ENCODE measurements around the gene SMIM10.
"Not testable (repeated sequence)": the region's sequence is repeated elsewhere in the genome, so short reads cannot be mapped to it uniquely, and the experiment has no call there.

Gene SMIM10

GRCh38 chrX:134990801-134991481, at the start of gene SMIM10:
Gene SMIM10 (plus strand): TSS chrX:134990991. CDS start chrX:134991096, 105 bp downstream.
- H3K4me1 Mint-ChIP-seq (ENCODE audit: low read depth), result peaks cover 12% of the 10 kb centered on the region
- H3K27me3 Mint-ChIP-seq, result peaks cover 9% of the 10 kb centered on the region
- H3K9me3 Mint-ChIP-seq (ENCODE audit: low read depth), result no peaks in the 10 kb centered on the region
- H3K27ac Mint-ChIP-seq, result peak within 1 kb of the TSS; percentile 78
- peak within 1 kb of the TSS; percentile 88 for H3K4me3 Mint-ChIP-seq
- H3K36me3 Mint-ChIP-seq, result no peaks in the 10 kb centered on the region

- H3K4me1 Mint-ChIP-seq (ENCODE audit: low read depth); H3K27ac Mint-ChIP-seq; H3K27me3 Mint-ChIP-seq; H3K9me3 Mint-ChIP-seq (ENCODE audit: low read depth); H3K36me3 Mint-ChIP-seq; H3K4me3 Mint-ChIP-seq: not testable (repeated sequence)
Observed at GRCh38 chrX:134946364-134946763, 44.4 kb upstream of the SMIM10 start.

GRCh38 chrX:134948333-134949241, 42.2 kb upstream of the SMIM10 start:
- H3K4me3 Mint-ChIP-seq, result no peak overlapping the region
- H3K4me1 Mint-ChIP-seq (ENCODE audit: low read depth), result no peaks in the 10 kb centered on the region
- H3K27ac Mint-ChIP-seq, result no peak overlapping the region
- no peaks in the 10 kb centered on the region for H3K9me3 Mint-ChIP-seq (ENCODE audit: low read depth)
- H3K36me3 Mint-ChIP-seq, result no peaks in the 10 kb centered on the region
- no peaks in the 10 kb centered on the region for H3K27me3 Mint-ChIP-seq

- Mint-ChIP-seq H3K27ac (no peak overlapping the region), H3K9me3 (ENCODE audit: low read depth) (no peaks in the 10 kb centered on the region), H3K4me1 (ENCODE audit: low read depth) (no peaks in the 10 kb centered on the region), H3K36me3 (no peaks in the 10 kb centered on the region), H3K27me3 (no peaks in the 10 kb centered on the region), H3K4me3 (no peak overlapping the region)
Observed at GRCh38 chrX:134949271-134949670, 41.5 kb upstream of the SMIM10 start.

GRCh38 chrX:134957836-134958235, 33.0 kb upstream of the SMIM10 start:
- no peak overlapping the region for H3K4me3 Mint-ChIP-seq
- no peaks in the 10 kb centered on the region for H3K9me3 Mint-ChIP-seq (ENCODE audit: low read depth)
- H3K27ac Mint-ChIP-seq, result no peak overlapping the region
- peaks cover 6% of the 10 kb centered on the region for H3K27me3 Mint-ChIP-seq
- no peaks in the 10 kb centered on the region for H3K36me3 Mint-ChIP-seq
- no peaks in the 10 kb centered on the region for H3K4me1 Mint-ChIP-seq (ENCODE audit: low read depth)

- not testable (repeated sequence) for H3K36me3 Mint-ChIP-seq; H3K27ac Mint-ChIP-seq; H3K4me3 Mint-ChIP-seq; H3K4me1 Mint-ChIP-seq (ENCODE audit: low read depth); H3K9me3 Mint-ChIP-seq (ENCODE audit: low read depth)
- H3K27me3 Mint-ChIP-seq, result peaks cover 14% of the 10 kb centered on the region
Observed at GRCh38 chrX:134960366-134960765, 30.4 kb upstream of the SMIM10 start.

GRCh38 chrX:134963041-134963440, 27.8 kb upstream of the SMIM10 start:
- H3K9me3 Mint-ChIP-seq (ENCODE audit: low read depth), result no peaks in the 10 kb centered on the region
- H3K27ac Mint-ChIP-seq, result no peak overlapping the region
- no peaks in the 10 kb centered on the region for H3K4me1 Mint-ChIP-seq (ENCODE audit: low read depth)
- H3K27me3 Mint-ChIP-seq, result peaks cover 14% of the 10 kb centered on the region
- no peak overlapping the region for H3K4me3 Mint-ChIP-seq
- H3K36me3 Mint-ChIP-seq, result no peaks in the 10 kb centered on the region

GRCh38 chrX:134969726-134970125, 21.1 kb upstream of the SMIM10 start:
- Mint-ChIP-seq H3K4me1 (ENCODE audit: low read depth) (no peaks in the 10 kb centered on the region), H3K36me3 (no peaks in the 10 kb centered on the region), H3K27me3 (peaks cover 2% of the 10 kb centered on the region), H3K4me3 (no peak overlapping the region), H3K27ac (no peak overlapping the region), H3K9me3 (ENCODE audit: low read depth) (no peaks in the 10 kb centered on the region)

- no peak overlapping the region for H3K4me3 Mint-ChIP-seq
- H3K27me3 Mint-ChIP-seq, result no peaks in the 10 kb centered on the region
- H3K27ac Mint-ChIP-seq, result no peak overlapping the region
- no peaks in the 10 kb centered on the region for H3K4me1 Mint-ChIP-seq (ENCODE audit: low read depth)
- no peaks in the 10 kb centered on the region for H3K9me3 Mint-ChIP-seq (ENCODE audit: low read depth)
- no peaks in the 10 kb centered on the region for H3K36me3 Mint-ChIP-seq
Observed at GRCh38 chrX:134971926-134972325, 18.9 kb upstream of the SMIM10 start.

- H3K4me1 Mint-ChIP-seq (ENCODE audit: low read depth), result no peaks in the 10 kb centered on the region
- no peak overlapping the region for H3K4me3 Mint-ChIP-seq
- H3K36me3 Mint-ChIP-seq, result no peaks in the 10 kb centered on the region
- no peaks in the 10 kb centered on the region for H3K9me3 Mint-ChIP-seq (ENCODE audit: low read depth)
- H3K27ac Mint-ChIP-seq, result no peak overlapping the region
- no peaks in the 10 kb centered on the region for H3K27me3 Mint-ChIP-seq
Observed at GRCh38 chrX:134975516-134975915, 15.3 kb upstream of the SMIM10 start.

- no peaks in the 10 kb centered on the region for H3K9me3 Mint-ChIP-seq (ENCODE audit: low read depth)
- no peaks in the 10 kb centered on the region for H3K36me3 Mint-ChIP-seq
- H3K4me1 Mint-ChIP-seq (ENCODE audit: low read depth), result no peaks in the 10 kb centered on the region
- H3K27me3 Mint-ChIP-seq, result peaks cover 4% of the 10 kb centered on the region
- no peak overlapping the region for H3K4me3 Mint-ChIP-seq
- H3K27ac Mint-ChIP-seq, result no peak overlapping the region
Observed at GRCh38 chrX:134981910-134982309, 8.9 kb upstream of the SMIM10 start.

- no peaks in the 10 kb centered on the region for H3K9me3 Mint-ChIP-seq (ENCODE audit: low read depth)
- no peak overlapping the region for H3K27ac Mint-ChIP-seq
- peaks cover 4% of the 10 kb centered on the region for H3K27me3 Mint-ChIP-seq
- no peaks in the 10 kb centered on the region for H3K4me1 Mint-ChIP-seq (ENCODE audit: low read depth)
- no peaks in the 10 kb centered on the region for H3K36me3 Mint-ChIP-seq
- H3K4me3 Mint-ChIP-seq, result no peak overlapping the region
Observed at GRCh38 chrX:134982748-134983147, 8.0 kb upstream of the SMIM10 start.

GRCh38 chrX:134985479-134985878, 5.3 kb upstream of the SMIM10 start:
- Mint-ChIP-seq H3K4me1 (ENCODE audit: low read depth) (no peaks in the 10 kb centered on the region), H3K27ac (no peak overlapping the region), H3K36me3 (no peaks in the 10 kb centered on the region), H3K27me3 (peaks cover 9% of the 10 kb centered on the region), H3K9me3 (ENCODE audit: low read depth) (no peaks in the 10 kb centered on the region), H3K4me3 (no peak overlapping the region)

GRCh38 chrX:134990475-134990800, 353 bp upstream of the SMIM10 start:
- Mint-ChIP-seq H3K27ac (no peak overlapping the region), H3K9me3 (ENCODE audit: low read depth) (no peaks in the 10 kb centered on the region), H3K27me3 (peaks cover 9% of the 10 kb centered on the region), H3K36me3 (no peaks in the 10 kb centered on the region), H3K4me1 (ENCODE audit: low read depth) (peaks cover 12% of the 10 kb centered on the region), H3K4me3 (peak overlapping the region; percentile 56)

GRCh38 chrX:134997646-134998045, 6.9 kb downstream of the SMIM10 start:
- Mint-ChIP-seq H3K4me1 (ENCODE audit: low read depth) (peaks cover 3% of the 10 kb centered on the region), H3K27me3 (no peaks in the 10 kb centered on the region), H3K9me3 (ENCODE audit: low read depth) (no peaks in the 10 kb centered on the region), H3K36me3 (no peaks in the 10 kb centered on the region), H3K4me3 (no peak overlapping the region), H3K27ac (no peak overlapping the region)
